ENCODE measurements around the gene FERMT2.
A peak's percentile ranks its signal among the peaks of the same experiment; 100 is the strongest.

The FERMT2 gene

DNA sequence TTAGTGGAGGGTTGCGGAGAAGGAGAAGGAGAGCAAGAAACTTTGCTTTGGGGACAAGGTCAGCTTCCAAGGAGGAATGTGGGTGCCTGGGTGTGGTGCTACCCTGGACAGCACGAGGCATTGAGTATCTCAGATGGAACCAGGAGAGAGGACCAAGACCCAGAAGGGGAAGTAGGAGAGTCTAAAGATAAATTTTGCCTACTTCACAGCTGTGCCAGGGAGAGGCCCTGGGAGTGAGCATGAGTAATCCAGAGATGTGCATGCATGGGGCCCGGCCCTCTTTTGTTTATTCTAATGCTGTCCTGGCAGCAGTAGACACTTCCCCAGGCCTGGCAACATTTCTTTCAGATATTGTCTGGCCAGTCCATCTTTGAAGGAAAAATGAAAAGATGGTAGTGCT, 110.0 kb downstream of the FERMT2 start:
- TF ChIP-seq, protein P1, sequence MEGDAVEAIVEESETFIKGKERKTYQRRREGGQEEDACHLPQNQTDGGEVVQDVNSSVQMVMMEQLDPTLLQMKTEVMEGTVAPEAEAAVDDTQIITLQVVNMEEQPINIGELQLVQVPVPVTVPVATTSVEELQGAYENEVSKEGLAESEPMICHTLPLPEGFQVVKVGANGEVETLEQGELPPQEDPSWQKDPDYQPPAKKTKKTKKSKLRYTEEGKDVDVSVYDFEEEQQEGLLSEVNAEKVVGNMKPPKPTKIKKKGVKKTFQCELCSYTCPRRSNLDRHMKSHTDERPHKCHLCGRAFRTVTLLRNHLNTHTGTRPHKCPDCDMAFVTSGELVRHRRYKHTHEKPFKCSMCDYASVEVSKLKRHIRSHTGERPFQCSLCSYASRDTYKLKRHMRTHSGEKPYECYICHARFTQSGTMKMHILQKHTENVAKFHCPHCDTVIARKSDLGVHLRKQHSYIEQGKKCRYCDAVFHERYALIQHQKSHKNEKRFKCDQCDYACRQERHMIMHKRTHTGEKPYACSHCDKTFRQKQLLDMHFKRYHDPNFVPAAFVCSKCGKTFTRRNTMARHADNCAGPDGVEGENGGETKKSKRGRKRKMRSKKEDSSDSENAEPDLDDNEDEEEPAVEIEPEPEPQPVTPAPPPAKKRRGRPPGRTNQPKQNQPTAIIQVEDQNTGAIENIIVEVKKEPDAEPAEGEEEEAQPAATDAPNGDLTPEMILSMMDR (IDR thresholded peaks at IDR 0.05; ENCODE audit: low read length, missing control alignments): no peak
- H3K4me3 ChIP-seq (replicated peaks; ENCODE audit: low read depth, low read length): no peak overlapping the region
- DNase-seq (ENCODE audit: low read depth): peak; percentile 68

DNA sequence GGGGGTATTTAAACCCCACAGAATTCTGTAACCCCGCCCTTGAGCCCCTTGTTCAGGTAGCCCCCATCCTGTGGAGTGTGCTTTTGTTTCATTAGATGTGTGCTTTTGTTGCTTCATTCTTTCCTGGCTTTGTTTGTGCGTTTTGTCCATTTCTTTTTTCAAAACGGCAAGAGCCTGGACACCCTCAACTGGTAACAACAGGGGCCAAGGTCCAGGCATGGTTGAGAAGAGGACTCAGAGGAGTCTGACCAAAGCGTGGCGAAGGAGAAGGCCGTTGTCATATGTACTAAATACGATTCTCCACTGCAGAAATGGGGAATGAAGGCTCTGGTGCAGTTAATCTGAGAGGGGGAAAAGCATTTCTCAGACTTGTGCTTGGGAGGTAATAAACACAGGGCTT, 113.4 kb downstream of the FERMT2 start:
- TF ChIP-seq, protein P1 (IDR thresholded peaks at IDR 0.05; ENCODE audit: low read length, missing control alignments): no peak
- DNase-seq (ENCODE audit: low read depth): no peak

DNA sequence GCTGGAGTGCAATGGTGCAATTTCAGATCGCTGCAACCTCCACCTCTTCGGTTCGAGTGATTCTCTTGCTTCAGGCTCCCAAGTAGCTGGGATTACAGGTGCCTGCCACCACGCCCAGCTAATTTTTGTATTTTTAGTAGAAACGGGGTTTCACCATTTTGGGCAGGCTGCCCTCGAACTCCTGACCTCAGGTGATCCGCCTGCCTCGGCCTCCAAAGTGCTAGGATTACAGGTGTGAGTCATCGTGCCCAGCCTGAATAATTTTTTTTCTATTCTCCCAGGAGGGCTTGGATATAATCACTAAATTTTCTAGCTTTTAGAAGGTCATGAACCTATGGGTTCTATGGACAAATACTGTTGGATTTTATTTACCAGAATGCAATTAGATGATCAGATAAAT, 114.8 kb downstream of the FERMT2 start:
- no peak for DNase-seq (ENCODE audit: low read depth)
- TF ChIP-seq, protein P1 (IDR thresholded peaks at IDR 0.05; ENCODE audit: low read length, missing control alignments): no peak
- no peak overlapping the region for H3K4me3 ChIP-seq (replicated peaks; ENCODE audit: low read depth, low read length)

More for the DNA sequence above, 113.4 kb downstream of the FERMT2 start:
- no peak overlapping the region for H3K4me3 ChIP-seq (replicated peaks; ENCODE audit: low read depth, low read length)

DNA sequence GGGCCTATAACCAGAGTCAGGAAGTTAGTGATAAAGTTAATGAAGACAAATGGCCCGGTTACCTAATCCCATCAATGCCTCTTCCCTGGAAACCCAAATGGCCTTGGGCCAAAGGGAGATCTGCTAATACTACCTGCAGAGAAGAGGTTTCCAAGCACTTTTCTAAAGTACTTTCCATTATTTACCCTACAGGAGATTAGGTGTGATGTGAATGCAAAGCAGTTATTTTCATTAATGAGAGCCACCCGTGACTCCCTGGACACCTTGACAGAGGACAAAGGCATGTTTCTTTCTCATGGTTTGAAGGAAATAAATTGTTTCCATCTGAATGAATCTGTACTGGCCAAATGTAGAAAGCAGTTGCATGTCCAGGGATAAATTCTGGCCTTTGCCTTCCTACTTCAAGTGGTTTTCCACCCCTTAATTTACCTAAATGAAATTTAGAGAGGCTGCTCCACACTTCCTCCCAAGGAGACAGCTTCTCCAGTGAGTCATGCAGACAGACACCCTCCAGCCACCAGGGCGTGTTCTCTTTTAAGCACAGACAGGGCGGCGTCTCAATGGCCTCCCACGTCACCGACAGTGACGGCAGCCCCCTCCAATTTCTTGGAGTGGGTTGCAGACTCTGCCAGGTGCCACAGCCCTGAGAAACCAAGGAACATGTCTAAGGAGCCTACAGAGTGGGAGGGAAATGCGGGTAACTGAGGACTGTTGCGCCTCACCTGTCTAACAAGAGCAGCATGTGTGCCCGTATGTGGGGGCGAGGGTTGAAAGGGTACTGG, 115.5 kb downstream of the FERMT2 start:
- H3K4me3 ChIP-seq (replicated peaks; ENCODE audit: low read depth, low read length): no peak overlapping the region
- TF ChIP-seq, protein P1 (IDR thresholded peaks at IDR 0.05; ENCODE audit: low read length, missing control alignments): no peak
- DNase-seq (ENCODE audit: low read depth): peak; percentile 63

DNA sequence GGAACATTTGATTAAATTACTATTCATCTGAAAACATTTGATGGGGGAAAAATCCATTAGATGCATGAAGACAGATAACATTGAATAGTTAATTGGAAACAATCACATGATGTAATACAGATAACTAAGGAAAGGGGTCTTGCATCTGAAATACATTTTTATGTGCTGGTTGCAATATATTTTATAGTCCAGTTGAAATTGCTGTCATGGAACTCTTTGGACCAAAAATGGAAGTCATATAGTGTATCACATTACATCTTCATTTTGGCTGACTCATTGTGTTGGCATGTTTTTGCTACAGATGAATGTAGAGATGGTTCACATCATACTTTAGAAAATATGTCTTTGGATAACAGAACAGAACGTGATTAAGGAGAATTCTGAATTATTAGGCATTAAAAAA, 116.4 kb downstream of the FERMT2 start:
- TF ChIP-seq, protein P1 (IDR thresholded peaks at IDR 0.05; ENCODE audit: low read length, missing control alignments): no peak
- DNase-seq (ENCODE audit: low read depth): peak; percentile 81
- H3K4me3 ChIP-seq (replicated peaks; ENCODE audit: low read depth, low read length): no peak overlapping the region

DNA sequence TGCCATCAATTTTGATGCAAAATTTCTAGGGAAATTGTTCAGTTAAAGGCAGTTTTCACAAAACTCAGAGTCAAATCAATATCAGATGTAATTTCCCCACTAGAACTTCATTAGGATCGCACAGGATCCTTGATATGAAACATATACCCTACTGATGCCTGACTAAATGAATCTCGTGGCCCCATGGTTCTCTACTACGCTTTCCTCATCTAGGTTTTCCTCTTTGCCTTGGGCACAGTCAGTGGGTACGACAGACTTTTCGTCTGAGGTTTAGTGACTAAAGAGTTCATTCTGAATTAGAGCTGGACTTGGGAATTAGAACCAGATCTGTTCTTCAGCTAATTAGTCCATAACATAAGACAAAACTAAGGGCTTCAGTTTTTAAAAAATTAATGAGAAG, 117.0 kb downstream of the FERMT2 start:
- DNase-seq (ENCODE audit: low read depth): no peak
- TF ChIP-seq, protein P1 (IDR thresholded peaks at IDR 0.05; ENCODE audit: low read length, missing control alignments): no peak

More for the DNA sequence above, 117.0 kb downstream of the FERMT2 start:
- H3K4me3 ChIP-seq (replicated peaks; ENCODE audit: low read depth, low read length): no peak overlapping the region

Measured in fibroblast of pulmonary artery (primary cell).